B cell (primary cell): ENCODE results near the gene HHAT. TPM values are rescaled to one million over a fixed set of nuclear protein-coding genes. Genes with fewer than 3 reads are reported as not detected.

Source experiments
- ATAC-seq: fragments of 200-7000 bp; cut with Tn5 transposase; one replicate; pipeline ENCODE4 v1.10.0; 2021; ENCODE audit warnings: low read depth, mild to moderate bottlenecking, moderate number of reproducible peaks, moderate library complexity
- CTCF ChIA-PET: fragments of 350-600 bp; sonication (Branson Sonifier 250); formaldehyde crosslinking; loops from one replicate; lab custom pipeline; 2021; ENCODE audit warnings: antibody characterized with exemption, inconsistent platforms; lab: Charles Lee
- POLR2A ChIA-PET: fragments of 350-600 bp; sonication (Branson Sonifier 250); formaldehyde crosslinking; loops from one replicate; lab custom pipeline; 2021; ENCODE audit warnings: antibody characterized with exemption; lab: Charles Lee
- DNase-seq: peaks from one replicate; pipeline ENCODE4 v3.0.0; 2013
- H2AFZ ChIP-seq: 2 replicates; pipeline ENCODE4 v1.6.1; 2012; ENCODE audit warnings: mild to moderate bottlenecking, low read depth, low read length; ENCODE audit not compliant: insufficient read depth, poor library complexity, severe bottlenecking
- H3K27ac ChIP-seq, 2 donors: 1 replicate in 1 of 2; 2 replicates in 1 of 2; pipeline ENCODE4 v1.5.1; 2012 to 2013; ENCODE audit warnings: low read length in 2 of 2, mild to moderate bottlenecking in 2 of 2, moderate library complexity in 1 of 2
- H3K27me3 ChIP-seq, 4 experiments: fragments of 200-600 bp in 1 of 4; sonication (generic) in 1 of 4; replicated peaks in 1 of 4; 1 replicate in 2 of 4; 2 replicates in 2 of 4; pipeline versions ENCODE4 v1.6.1 to v1.7.0; 2013 to 2016; ENCODE audit warnings: low read length in 3 of 4, mild to moderate bottlenecking in 2 of 4, mixed read lengths in 1 of 4, moderate library complexity in 1 of 4; ENCODE audit not compliant: insufficient read depth in 4 of 4, control insufficient read depth in 3 of 4; ENCODE audit errors: control extremely low read depth in 1 of 4
- H3K36me3 ChIP-seq, 2 experiments: replicated peaks in 1 of 2; 1 replicate in 1 of 2; 2 replicates in 1 of 2; pipeline versions ENCODE4 v1.6.1 to v1.7.1; 2013; ENCODE audit warnings: low read length in 1 of 2; ENCODE audit not compliant: insufficient read depth in 2 of 2, control insufficient read depth in 1 of 2; ENCODE audit errors: control extremely low read depth in 1 of 2, extremely low read depth in 1 of 2
- H3K4me1 ChIP-seq, 2 donors: fragments of 200-600 bp in 1 of 2; sonication (generic) in 1 of 2; 1 replicate in 1 of 2; 2 replicates in 1 of 2; pipeline versions ENCODE4 v1.5.1 to v1.6.1; 2013 to 2017; ENCODE audit warnings: low read length in 2 of 2; ENCODE audit not compliant: control insufficient read depth in 2 of 2, insufficient read depth in 2 of 2
- H3K4me2 ChIP-seq: replicated peaks from 2 replicates; pipeline ENCODE3; 2012; ENCODE audit warnings: mild to moderate bottlenecking, low read depth, low read length; ENCODE audit not compliant: poor library complexity, severe bottlenecking
- H3K4me3 ChIP-seq, 5 experiments: fragments of 200-600 bp in 1 of 5; sonication (generic) in 1 of 5; 1 replicate in 3 of 5; 2 replicates in 2 of 5; pipeline versions ENCODE4 v1.5.1 to v1.7.0; 2011 to 2016; ENCODE audit warnings: low read length in 4 of 5, mild to moderate bottlenecking in 4 of 5, low read depth in 2 of 5, control low read depth in 1 of 5, moderate library complexity in 1 of 5; ENCODE audit not compliant: insufficient read depth in 1 of 5; ENCODE audit errors: control extremely low read depth in 1 of 5, extremely low read depth in 1 of 5
- H3K79me2 ChIP-seq: fragments of 200-600 bp; sonication (generic); one replicate; pipeline ENCODE4 v1.6.0; 2016; ENCODE audit warnings: low read length; ENCODE audit not compliant: control insufficient read depth, insufficient read depth
- H3K9ac ChIP-seq: fragments of 200-600 bp; sonication (generic); 2 replicates; pipeline ENCODE4 v1.6.1; 2017; ENCODE audit warnings: mild to moderate bottlenecking, low read length, moderate library complexity
- H3K9me3 ChIP-seq, 3 donors: one replicate each; pipeline versions ENCODE4 v1.6.1 to v1.7.1; 2013; ENCODE audit warnings: low read length in 2 of 3; ENCODE audit not compliant: control insufficient read depth in 2 of 3, insufficient read depth in 1 of 3; ENCODE audit errors: control extremely low read depth in 1 of 3
- H4K20me1 ChIP-seq: 2 replicates; pipeline ENCODE4 v1.6.0; 2012; ENCODE audit warnings: mild to moderate bottlenecking, low read length; ENCODE audit not compliant: insufficient read depth, control insufficient read depth, poor library complexity, severe bottlenecking
- H3K27ac Mint-ChIP-seq: one replicate; pipeline ENCODE4 v1.8.0; 2021; ENCODE audit warnings: mixed read lengths
- H3K27me3 Mint-ChIP-seq: one replicate; pipeline ENCODE4 v1.8.0; 2021; ENCODE audit warnings: mixed read lengths
- H3K4me1 Mint-ChIP-seq: one replicate; pipeline ENCODE4 v1.8.0; 2021; ENCODE audit warnings: mixed read lengths
- H3K4me3 Mint-ChIP-seq: one replicate; pipeline ENCODE4 v1.8.0; 2021; ENCODE audit warnings: mixed read lengths
- H3K9me3 Mint-ChIP-seq: one replicate; pipeline ENCODE4 v1.8.0; 2022; ENCODE audit warnings: mixed read lengths; ENCODE audit not compliant: insufficient read depth
- CTCF ChIP-seq: fragments of 200-600 bp; IDR thresholded peaks from one replicate; pipeline ENCODE4 v1.8.0; 2022; ENCODE audit warnings: antibody characterized with exemption, mild to moderate bottlenecking
- EZH2 ChIP-seq: IDR thresholded peaks from 2 replicates; pipeline ENCODE4 v1.6.1; 2012; ENCODE audit warnings: borderline replicate concordance, low read depth, mild to moderate bottlenecking, moderate library complexity, low read length; ENCODE audit not compliant: insufficient read depth, poor library complexity, severe bottlenecking
- WGBS: methylation state at CpG from one replicate; pipeline ENCODE4 v1.1.5; 2013; ENCODE audit warnings: missing lambda C conversion rate; ENCODE audit not compliant: insufficient coverage; 5-methylcytosine and 5-hydroxymethylcytosine counted together
- intact Hi-C: fragments of 100-400 bp; cut with micrococcal nuclease; formaldehyde crosslinking; loops from one replicate; pipeline ENCODE4 v1.10.0; 2022
- polyA plus RNA-seq: library from polyadenylated mRNA; depleted of rRNA; stranded (reverse); fragments of >200 nt; gene quantifications from 2 replicates; pipeline ENCODE4 v1.2.3, GENCODE V29; 2012
- total RNA-seq, 2 donors: library from RNA; stranded (reverse); fragments of 120-200 nt in 1 of 2; gene quantifications; 1 replicate in 1 of 2; 2 replicates in 1 of 2; pipeline versions ENCODE4 v1.2.3 to v1.2.4, GENCODE V29; 2013 to 2022

The HHAT gene
- total and polyA plus RNA-seq, 2 donors (not counting 1 experiment from before 2014, with no cell fraction given) = 4.0 to 28.2 TPM

GRCh38 chr1:210483821-210484220 lies 155.1 kb downstream of the HHAT start:
- Histone ChIP-seq H4K20me1 (no peaks in the 10 kb centered on the region), H2AFZ (no peak overlapping the region), H3K27me3 (no peaks in the 10 kb centered on the region), H3K9me3 (no peaks in the 10 kb centered on the region), H3K36me3 (no peaks in the 10 kb centered on the region), H3K9ac (no peak overlapping the region), H3K27ac (no peak overlapping the region), H3K4me3 (no peak overlapping the region), H3K79me2 (no peaks in the 10 kb centered on the region), H3K4me2 (no peak overlapping the region), H3K4me1 (no peaks in the 10 kb centered on the region)
- ChIA-PET CTCF (no interaction called here), POLR2A (no interaction called here)
- no peak for ATAC-seq
- no peak overlapping the region for H3K4me3 Mint-ChIP-seq
- no CpG with 5 or more reads among the region's 2 CpGs for WGBS
- no peak overlapping the region for H3K27ac Mint-ChIP-seq
- intact Hi-C loops = no loop called here
- TF ChIP-seq EZH2 (no peak), CTCF (no peak)
- DNase-seq = no peak
- H3K4me1 Mint-ChIP-seq = no peaks in the 10 kb centered on the region
- no peaks in the 10 kb centered on the region for H3K27me3 Mint-ChIP-seq
- H3K9me3 Mint-ChIP-seq = no peaks in the 10 kb centered on the region

GRCh38 chr1:210487021-210487420 lies 158.3 kb downstream of the HHAT start:
- 100% methylated on average over 1 of the region's 2 CpGs for WGBS
- no peaks in the 10 kb centered on the region for H3K9me3 Mint-ChIP-seq
- TF ChIP-seq EZH2 (no peak), CTCF (no peak)

More at GRCh38 chr1:210487021-210487420, 158.3 kb downstream of the HHAT start:
- Histone ChIP-seq H3K9ac (no peak overlapping the region), H3K27me3 (no peaks in the 10 kb centered on the region), H3K4me2 (no peak overlapping the region), H3K9me3 (no peaks in the 10 kb centered on the region), H3K79me2 (no peaks in the 10 kb centered on the region), H3K36me3 (no peaks in the 10 kb centered on the region), H3K27ac (no peak overlapping the region), H2AFZ (no peak overlapping the region), H3K4me3 (no peak overlapping the region), H4K20me1 (no peaks in the 10 kb centered on the region), H3K4me1 (no peaks in the 10 kb centered on the region)
- DNase-seq (no peak), ATAC-seq (no peak)
- no peaks in the 10 kb centered on the region for H3K4me1 Mint-ChIP-seq
- H3K27me3 Mint-ChIP-seq = no peaks in the 10 kb centered on the region
- no peak overlapping the region for H3K27ac Mint-ChIP-seq
- POLR2A ChIA-PET = no interaction called here
- no peak overlapping the region for H3K4me3 Mint-ChIP-seq
- intact Hi-C loops = no loop called here
- CTCF ChIA-PET = no interaction called here
